Measurements from ENCODE around the gene GSAP.

- TF ChIP-seq POLR2A (IDR thresholded peaks at IDR 0.05) = no peak
- TF ChIP-seq CTCF (IDR thresholded peaks at IDR 0.05) = no peak
Measured at GRCh38 chr7:77362905-77363304, 53.2 kb downstream of the GSAP start.

Data from lower leg skin (tissue), 3 donors.